Kidney epithelial cell (primary cell): ENCODE results near the gene ZC2HC1C. TPM values are rescaled to one million over a fixed set of nuclear protein-coding genes. Genes with fewer than 3 reads are reported as not detected.
A peak's percentile ranks its signal among the peaks of the same experiment; 100 is the strongest.
"Not testable (repeated sequence)": the region's sequence is repeated elsewhere in the genome, so short reads cannot be mapped to it uniquely, and the experiment has no call there.

Source experiments
- DNase-seq: peaks from one replicate; pipeline ENCODE4 v3.0.0-alpha.2; 2010; ENCODE audit warnings: low read depth
- H3K27me3 ChIP-seq: 2 replicates; pipeline ENCODE4 v1.6.0; 2011; ENCODE audit warnings: low read length; ENCODE audit not compliant: control insufficient read depth, insufficient read depth
- H3K36me3 ChIP-seq: 2 replicates; pipeline ENCODE4 v1.5.1; 2011; ENCODE audit warnings: low read length; ENCODE audit not compliant: control insufficient read depth, insufficient read depth
- H3K4me3 ChIP-seq: 2 replicates; pipeline ENCODE4 v1.5.1; 2011; ENCODE audit warnings: low read depth, mild to moderate bottlenecking, control low read depth, low read length
- total RNA-seq: library from RNA; depleted of rRNA; stranded (reverse); fragments of >200 nt; gene quantifications from 2 replicates; pipeline ENCODE4 v1.2.3, GENCODE V29; 2015
- TF ChIP-seq, protein P1 (sequence below): IDR thresholded peaks from 2 replicates; pipeline ENCODE4 v1.5.1; 2011; ENCODE audit warnings: mild to moderate bottlenecking, moderate library complexity, low read length, control low read depth, inconsistent platforms; ENCODE audit not compliant: insufficient read depth, poor library complexity, severe bottlenecking

ZC2HC1C gene
- total RNA-seq, 1 donor from 2014 or later = 9.2 TPM

DNA sequence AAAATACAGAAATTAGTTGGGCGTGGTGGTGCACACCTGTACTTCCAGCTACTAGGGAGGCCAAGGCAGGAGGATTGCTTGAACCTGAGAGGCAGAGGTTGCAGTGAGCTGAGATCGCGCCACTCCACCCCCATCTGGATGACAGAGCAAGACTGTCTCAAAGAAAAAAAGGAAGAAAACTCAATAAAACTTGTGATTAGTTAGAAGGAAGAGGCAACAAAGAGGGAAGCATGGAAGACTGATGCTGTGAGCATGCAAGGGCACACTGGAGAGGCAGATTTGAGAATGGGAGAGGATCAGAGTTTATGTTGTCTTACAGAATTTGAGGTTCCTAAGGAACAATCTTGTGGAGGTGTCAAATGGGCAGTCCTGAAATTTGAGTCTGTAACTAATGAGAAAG is 2.8 kb upstream of the ZC2HC1C start:
- H3K4me3 ChIP-seq = no peak overlapping the region
- H3K36me3 ChIP-seq = no peaks in the 10 kb centered on the region
- no peak for DNase-seq
- TF ChIP-seq, protein P1, sequence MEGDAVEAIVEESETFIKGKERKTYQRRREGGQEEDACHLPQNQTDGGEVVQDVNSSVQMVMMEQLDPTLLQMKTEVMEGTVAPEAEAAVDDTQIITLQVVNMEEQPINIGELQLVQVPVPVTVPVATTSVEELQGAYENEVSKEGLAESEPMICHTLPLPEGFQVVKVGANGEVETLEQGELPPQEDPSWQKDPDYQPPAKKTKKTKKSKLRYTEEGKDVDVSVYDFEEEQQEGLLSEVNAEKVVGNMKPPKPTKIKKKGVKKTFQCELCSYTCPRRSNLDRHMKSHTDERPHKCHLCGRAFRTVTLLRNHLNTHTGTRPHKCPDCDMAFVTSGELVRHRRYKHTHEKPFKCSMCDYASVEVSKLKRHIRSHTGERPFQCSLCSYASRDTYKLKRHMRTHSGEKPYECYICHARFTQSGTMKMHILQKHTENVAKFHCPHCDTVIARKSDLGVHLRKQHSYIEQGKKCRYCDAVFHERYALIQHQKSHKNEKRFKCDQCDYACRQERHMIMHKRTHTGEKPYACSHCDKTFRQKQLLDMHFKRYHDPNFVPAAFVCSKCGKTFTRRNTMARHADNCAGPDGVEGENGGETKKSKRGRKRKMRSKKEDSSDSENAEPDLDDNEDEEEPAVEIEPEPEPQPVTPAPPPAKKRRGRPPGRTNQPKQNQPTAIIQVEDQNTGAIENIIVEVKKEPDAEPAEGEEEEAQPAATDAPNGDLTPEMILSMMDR = no peak
- no peaks in the 10 kb centered on the region for H3K27me3 ChIP-seq

DNA sequence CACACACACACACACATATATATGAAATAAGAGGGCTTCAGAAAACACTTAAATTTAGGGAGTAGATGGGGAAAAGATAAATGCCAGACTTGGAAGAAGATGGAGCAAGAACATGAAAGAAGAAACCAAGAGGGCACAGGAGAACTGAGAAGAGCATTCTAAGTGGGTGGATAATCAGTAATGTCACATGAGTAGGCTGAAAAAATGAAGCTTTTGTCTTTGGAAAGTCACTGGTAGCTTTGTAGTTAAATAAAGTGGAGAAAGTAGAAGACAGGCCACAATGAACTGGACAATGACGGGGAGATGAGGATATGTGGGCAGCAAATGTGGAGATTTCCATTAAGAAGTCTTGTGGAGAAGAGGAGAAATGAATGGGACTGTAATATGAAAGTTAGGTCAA is 2.2 kb upstream of the ZC2HC1C start:
- DNase-seq = no peak
- Histone ChIP-seq H3K36me3 (no peaks in the 10 kb centered on the region), H3K4me3 (no peak overlapping the region), H3K27me3 (no peaks in the 10 kb centered on the region)
- TF ChIP-seq, protein P1 = no peak

DNA sequence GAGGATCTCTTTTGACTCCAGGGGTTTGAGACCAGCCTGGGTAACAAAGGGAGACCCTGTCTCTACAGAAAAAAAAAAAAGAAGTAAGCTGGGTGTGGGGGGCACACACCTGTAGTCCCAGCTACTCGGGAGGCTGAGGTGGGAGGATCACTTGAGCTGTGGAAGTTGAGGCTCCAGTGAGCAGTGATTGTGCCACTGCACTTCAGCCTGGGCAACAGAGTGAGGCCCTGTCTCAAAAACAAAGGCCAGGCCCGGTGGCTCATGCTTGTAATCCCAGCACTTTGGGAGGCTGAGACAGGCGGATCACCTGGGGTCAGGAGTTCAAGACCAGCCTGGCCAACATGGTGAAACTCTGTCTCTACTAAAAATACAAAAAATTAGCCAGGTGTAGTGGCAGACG is 1.7 kb upstream of the ZC2HC1C start:
- DNase-seq, H3K27me3 ChIP-seq, H3K36me3 ChIP-seq, H3K4me3 ChIP-seq: not testable (repeated sequence)

DNA sequence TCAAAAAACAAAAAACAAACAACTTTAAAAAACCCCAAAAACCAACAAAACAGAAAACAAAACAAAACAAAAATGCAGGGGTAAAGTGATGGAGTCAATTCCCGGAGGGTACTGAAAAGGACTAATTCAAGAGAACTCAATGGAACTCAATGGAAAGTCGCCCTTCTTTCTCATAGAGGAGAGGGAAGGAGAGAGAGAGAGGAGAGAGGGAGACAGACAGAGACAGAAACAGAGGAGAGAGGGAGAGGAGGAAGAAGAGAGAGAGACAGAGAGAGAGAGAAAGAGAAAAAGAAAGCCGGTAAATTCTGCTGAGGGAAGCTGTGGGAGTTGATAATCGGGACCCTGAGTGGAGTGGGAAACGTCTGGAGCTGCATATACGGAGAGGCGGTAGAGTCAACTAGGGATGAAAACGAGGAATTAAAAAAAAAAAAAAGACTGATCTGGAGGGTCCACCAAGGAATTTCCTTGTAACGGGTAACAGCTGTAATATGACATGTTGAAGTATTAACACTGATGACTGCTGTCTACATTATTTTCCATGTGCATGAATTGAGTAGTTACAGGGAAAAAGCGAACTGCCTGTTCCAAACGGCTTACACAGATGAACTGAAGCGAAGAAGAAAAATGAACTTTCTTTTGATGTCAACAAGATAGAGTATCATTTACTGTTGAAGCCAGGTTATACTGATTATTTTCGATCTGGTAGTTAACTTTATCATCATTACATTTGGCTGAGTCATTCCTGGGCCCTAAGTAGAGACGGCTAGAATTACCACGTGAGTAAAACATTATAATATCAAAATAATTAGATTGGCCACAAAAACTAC is 934 bp upstream of the ZC2HC1C start:
- Histone ChIP-seq H3K4me3 (peak overlapping the region; percentile 45), H3K36me3 (no peaks in the 10 kb centered on the region), H3K27me3 (no peaks in the 10 kb centered on the region)
- no peak for DNase-seq
- TF ChIP-seq, protein P1 = no peak

DNA sequence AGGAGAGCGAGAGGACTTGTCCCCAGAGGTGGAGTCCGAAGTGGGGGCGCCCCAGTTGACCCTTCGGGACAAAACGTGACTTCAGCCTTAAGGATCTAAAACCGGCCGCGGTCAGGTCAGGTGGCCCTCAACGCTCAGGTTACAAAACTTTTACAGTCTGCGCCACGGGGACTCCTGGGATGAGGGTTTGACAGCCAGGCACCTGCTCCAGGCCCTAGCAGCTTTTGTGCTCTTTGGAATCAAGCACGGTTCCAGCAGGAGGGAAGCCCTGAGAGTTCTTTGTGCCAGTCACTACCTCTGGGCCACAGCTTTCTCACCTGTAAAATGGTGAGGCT is 337 bp downstream of the ZC2HC1C start:
- TF ChIP-seq, protein P1 = no peak

DNA sequence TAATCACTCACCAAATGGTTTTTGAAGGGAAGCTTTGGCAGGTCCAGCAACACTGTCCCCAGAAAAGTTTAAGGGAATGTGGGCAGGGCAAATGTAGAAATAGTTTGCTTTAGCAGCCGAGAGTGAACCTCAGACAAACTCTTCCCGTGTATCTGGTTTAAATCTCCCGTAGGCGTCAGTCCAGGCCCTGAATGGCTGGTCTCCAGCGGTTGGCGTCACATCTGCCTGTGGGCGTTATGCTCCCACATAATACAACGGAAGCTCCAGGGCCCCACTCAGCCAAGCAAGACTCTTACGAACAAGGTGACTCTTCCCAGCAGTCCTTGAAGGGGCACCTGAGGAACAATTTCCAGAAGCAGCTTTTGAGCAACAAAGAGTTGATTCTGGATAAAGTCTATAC is 942 bp downstream of the ZC2HC1C start:
- Histone ChIP-seq H3K27me3 (no peaks in the 10 kb centered on the region), H3K4me3 (no peak overlapping the region), H3K36me3 (no peaks in the 10 kb centered on the region)
- TF ChIP-seq, protein P1 = no peak
- no peak for DNase-seq

More for the DNA sequence above, 337 bp downstream of the ZC2HC1C start:
- peak overlapping the region; percentile 45 for H3K4me3 ChIP-seq
- H3K36me3 ChIP-seq = no peaks in the 10 kb centered on the region
- no peak for DNase-seq
- H3K27me3 ChIP-seq = no peaks in the 10 kb centered on the region
